ENCODE results near the gene CTPS1. TPM values are rescaled to one million over a fixed set of nuclear protein-coding genes. Genes with fewer than 3 reads are reported as not detected.

CTPS1 gene
- total and polyA plus RNA-seq, 8 donors, result 6.4 to 45.5 (median 23.1) TPM

- H3K36me3 ChIP-seq, result peaks cover 31 to 92% (median 84%) of the 10 kb centered on the region in 4 donors
- intact Hi-C loops (cut with DNase I; ENCODE audit: low total_unique reads), result no loop called here
- 88 to 92% (median 91%) methylated on average over 9 of the region's 9 CpGs for WGBS, 5 donors
Observed at GRCh38 chr1:40987439-40988276, 8.2 kb downstream of the CTPS1 start.

GRCh38 chr1:40988280-40988679 lies 8.8 kb downstream of the CTPS1 start:
- intact Hi-C loops (cut with DNase I; ENCODE audit: low total_unique reads), result no loop called here
- peaks cover 31 to 98% (median 90%) of the 10 kb centered on the region in 4 donors for H3K36me3 ChIP-seq
- no peaks in the 10 kb centered on the region for H3K9me3 ChIP-seq
- H3K27ac ChIP-seq, result no peak overlapping the region
- no peaks in the 10 kb centered on the region for H3K27me3 ChIP-seq
- DNase-seq, result no peak
- no peak overlapping the region for H3K4me3 ChIP-seq
- TF ChIP-seq POLR2A (IDR thresholded peaks at IDR 0.05) (no peak), POLR2AphosphoS5 (IDR thresholded peaks at IDR 0.05) (no peak), CTCF (IDR thresholded peaks at IDR 0.05) (no peak), EP300 (IDR thresholded peaks at IDR 0.05) (no peak)
- peaks cover 0 to 34% (median 9%) of the 10 kb centered on the region in 4 donors for H3K4me1 ChIP-seq
- 73 to 85% (median 84%) methylated on average over 3 of the region's 3 CpGs for WGBS, 5 donors

More at GRCh38 chr1:40987439-40988276, 8.2 kb downstream of the CTPS1 start:
- H3K27ac ChIP-seq, result no peak overlapping the region
- no peaks in the 10 kb centered on the region for H3K27me3 ChIP-seq
- TF ChIP-seq EP300 (IDR thresholded peaks at IDR 0.05) (no peak), CTCF (IDR thresholded peaks at IDR 0.05) (no peak), POLR2AphosphoS5 (IDR thresholded peaks at IDR 0.05) (no peak), POLR2A (IDR thresholded peaks at IDR 0.05) (no peak)
- H3K9me3 ChIP-seq, result no peaks in the 10 kb centered on the region
- no peak for DNase-seq
- H3K4me3 ChIP-seq, result no peak overlapping the region
- H3K4me1 ChIP-seq, result peaks cover 0 to 40% (median 11%) of the 10 kb centered on the region in 4 donors

GRCh38 chr1:40989066-40989465 lies 9.6 kb downstream of the CTPS1 start:
- H3K4me3 ChIP-seq, result no peak overlapping the region
- 95 to 99% (median 99%) methylated on average over 5 of the region's 5 CpGs for WGBS, 5 donors
- no peaks in the 10 kb centered on the region for H3K27me3 ChIP-seq
- DNase-seq, result no peak
- no peaks in the 10 kb centered on the region for H3K9me3 ChIP-seq
- peaks cover 0 to 27% (median 7%) of the 10 kb centered on the region in 4 donors for H3K4me1 ChIP-seq
- intact Hi-C loops (cut with DNase I; ENCODE audit: low total_unique reads), result no loop called here
- TF ChIP-seq EP300 (IDR thresholded peaks at IDR 0.05) (no peak), POLR2A (IDR thresholded peaks at IDR 0.05) (no peak), POLR2AphosphoS5 (IDR thresholded peaks at IDR 0.05) (no peak), CTCF (IDR thresholded peaks at IDR 0.05) (no peak)
- no peak overlapping the region for H3K27ac ChIP-seq
- H3K36me3 ChIP-seq, result peaks cover 31 to 100% (median 93%) of the 10 kb centered on the region in 4 donors

GRCh38 chr1:40997096-40997495 lies 17.6 kb downstream of the CTPS1 start:
- 86 to 93% (median 89%) methylated on average over 8 of the region's 8 CpGs for WGBS, 5 donors
- TF ChIP-seq POLR2A (IDR thresholded peaks at IDR 0.05) (no peak), POLR2AphosphoS5 (IDR thresholded peaks at IDR 0.05) (no peak), EP300 (IDR thresholded peaks at IDR 0.05) (no peak), CTCF (IDR thresholded peaks at IDR 0.05) (no peak)
- Histone ChIP-seq H3K27me3 (no peaks in the 10 kb centered on the region), H3K9me3 (no peaks in the 10 kb centered on the region), H3K4me3 (no peak overlapping the region), H3K27ac (no peak overlapping the region), H3K4me1 (peaks cover 0 to 4% (median 1%) of the 10 kb centered on the region in 4 donors), H3K36me3 (peaks cover 30 to 100% (median 100%) of the 10 kb centered on the region in 4 donors)
- intact Hi-C loops (cut with DNase I; ENCODE audit: low total_unique reads), result no loop called here
- DNase-seq, result no peak
